MM.1S (cell line): ENCODE measurements around the gene MCM3.
A peak's percentile ranks its signal among the peaks of the same experiment; 100 is the strongest.

Experiments used
- DNase-seq: peaks from one replicate; pipeline ENCODE4 v3.0.0-alpha.2; 2015
- H2AFZ ChIP-seq: fragments of 300-600 bp; sonication (generic); 2 replicates; pipeline ENCODE4 v1.6.0; 2016; ENCODE audit warnings: antibody characterized with exemption, low read length
- H3F3A ChIP-seq: fragments of 300-600 bp; sonication (generic); 2 replicates; pipeline ENCODE4 v1.6.1; 2016; ENCODE audit warnings: mild to moderate bottlenecking, antibody characterized with exemption, low read length, moderate library complexity, mixed read lengths; ENCODE audit not compliant: insufficient read depth
- H3K27ac ChIP-seq: fragments of 300-600 bp; sonication (generic); 2 replicates; pipeline ENCODE4 v1.5.1; 2016; ENCODE audit warnings: mild to moderate bottlenecking, low read length
- H3K27me3 ChIP-seq: fragments of 300-600 bp; sonication (generic); replicated peaks from 2 replicates; pipeline ENCODE4 v1.6.0; 2016; ENCODE audit warnings: low read length; ENCODE audit not compliant: insufficient read depth
- H3K36me3 ChIP-seq: fragments of 300-600 bp; sonication (generic); replicated peaks from 2 replicates; pipeline ENCODE4 v1.6.1; 2016; ENCODE audit warnings: mild to moderate bottlenecking, low read length, mixed read lengths; ENCODE audit not compliant: insufficient read depth
- H3K4me1 ChIP-seq: fragments of 300-600 bp; sonication (generic); 2 replicates; pipeline ENCODE4 v1.6.1; 2016; ENCODE audit warnings: low read length, mixed read lengths
- H3K4me2 ChIP-seq: fragments of 300-600 bp; sonication (generic); 2 replicates; pipeline ENCODE4 v1.6.0; 2016; ENCODE audit warnings: low read depth, low read length
- H3K4me3 ChIP-seq: fragments of 300-600 bp; sonication (generic); 2 replicates; pipeline ENCODE4 v1.5.1; 2016; ENCODE audit warnings: low read length, mixed read lengths
- H3K79me2 ChIP-seq: fragments of 300-600 bp; sonication (generic); 2 replicates; pipeline ENCODE4 v1.6.1; 2016; ENCODE audit warnings: mixed run types, low read length, mixed read lengths
- H3K9ac ChIP-seq: fragments of 300-600 bp; sonication (generic); 2 replicates; pipeline ENCODE4 v1.6.1; 2016; ENCODE audit warnings: low read length, mixed read lengths
- H3K9me2 ChIP-seq: fragments of 300-600 bp; sonication (generic); replicated peaks from 2 replicates; pipeline ENCODE4 v1.6.1; 2016; ENCODE audit warnings: mild to moderate bottlenecking, low read length, mixed read lengths; ENCODE audit not compliant: insufficient read depth
- H3K9me3 ChIP-seq: fragments of 300-600 bp; sonication (generic); replicated peaks from 2 replicates; pipeline ENCODE4 v1.6.1; 2016; ENCODE audit warnings: mild to moderate bottlenecking, low read length, mixed read lengths; ENCODE audit not compliant: insufficient read depth
- H4K20me1 ChIP-seq: fragments of 300-600 bp; sonication (generic); 2 replicates; pipeline ENCODE4 v1.6.1; 2016; ENCODE audit warnings: mild to moderate bottlenecking, low read length, moderate library complexity, mixed read lengths; ENCODE audit not compliant: insufficient read depth
- CTCF ChIP-seq: fragments of 300-600 bp; sonication (generic); IDR thresholded peaks from 2 replicates; pipeline ENCODE4 v1.5.1; 2016; ENCODE audit warnings: antibody characterized with exemption, low read length, mixed read lengths
- EZH2 ChIP-seq: fragments of 300-600 bp; sonication (generic); optimal IDR thresholded peaks from 2 replicates; pipeline ENCODE3; 2017; ENCODE audit warnings: low read depth, mild to moderate bottlenecking, antibody characterized with exemption, low read length, mixed read lengths
- EZH2phosphoT487 ChIP-seq: fragments of 300-600 bp; sonication (generic); IDR thresholded peaks from 2 replicates; pipeline ENCODE4 v1.6.1; 2018; ENCODE audit warnings: antibody characterized with exemption, low read length

The MCM3 gene

DNA sequence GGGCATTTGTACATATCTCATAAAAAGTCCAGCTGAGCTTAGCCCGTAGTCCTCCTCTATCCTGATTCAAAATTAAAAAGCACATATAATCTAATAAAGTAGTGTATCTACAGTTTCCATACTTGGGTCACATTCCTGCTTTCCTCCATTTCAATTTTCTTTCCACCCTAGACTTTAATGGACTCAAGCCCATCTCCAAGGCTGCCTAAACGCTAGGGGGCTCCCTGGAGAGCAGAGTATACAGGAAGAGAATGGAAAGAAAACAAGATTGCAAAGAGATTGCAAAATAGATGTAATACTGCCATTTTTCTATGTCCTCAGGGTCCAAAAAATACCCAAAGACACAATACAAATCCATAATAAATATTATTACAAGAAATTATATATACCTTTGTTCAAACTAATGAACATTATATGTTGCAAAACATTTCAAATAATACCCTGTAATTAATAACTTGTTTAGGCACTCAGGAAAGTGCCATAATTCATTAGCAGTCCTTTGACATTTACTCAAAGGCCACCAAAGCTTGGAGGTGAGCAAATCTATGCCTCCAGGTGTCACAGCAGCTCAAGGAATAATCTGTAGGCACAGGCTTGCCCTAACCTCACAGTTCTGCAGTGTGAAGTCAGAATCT lies 2.4 kb upstream of the MCM3 start:
- no peak for TF ChIP-seq EZH2
- TF ChIP-seq CTCF: peak; percentile 62
- H3K36me3 ChIP-seq: no peaks in the 10 kb centered on the region; the same call in 1 of the 2 replicates
- H3K27ac ChIP-seq: no peak overlapping the region
- no peaks in the 10 kb centered on the region for H3K9me3 ChIP-seq
- H3F3A ChIP-seq: peaks cover 7% of the 10 kb centered on the region; the same call in 1 of the 2 replicates
- DNase-seq: peak; percentile 61
- peaks cover 21% of the 10 kb centered on the region for H3K4me1 ChIP-seq
- no peaks in the 10 kb centered on the region; the same call in 1 of the 2 replicates for H4K20me1 ChIP-seq
- peaks cover 26% of the 10 kb centered on the region for H3K79me2 ChIP-seq
- no peaks in the 10 kb centered on the region for H3K27me3 ChIP-seq
- H3K4me3 ChIP-seq: no peak overlapping the region
- H2AFZ ChIP-seq: no peak overlapping the region
- no peaks in the 10 kb centered on the region for H3K9me2 ChIP-seq
- H3K4me2 ChIP-seq: no peak overlapping the region
- no peak overlapping the region for H3K9ac ChIP-seq

- no peaks in the 10 kb centered on the region for H3K27me3 ChIP-seq
- H3F3A ChIP-seq: peaks cover 7% of the 10 kb centered on the region; the same call in 1 of the 2 replicates
- no peaks in the 10 kb centered on the region; the same call in 1 of the 2 replicates for H4K20me1 ChIP-seq
- H3K27ac ChIP-seq: peak overlapping the region; percentile 32; the same call in 1 of the 2 replicates
- peaks cover 41% of the 10 kb centered on the region for H3K79me2 ChIP-seq
- H3K4me2 ChIP-seq: peak overlapping the region; percentile 61
- peak; percentile 47 for DNase-seq
- H3K4me1 ChIP-seq: peaks cover 21% of the 10 kb centered on the region
- TF ChIP-seq EZH2 (no peak), CTCF (peak; percentile 35), EZH2phosphoT487 (no peak)
- H2AFZ ChIP-seq: peak overlapping the region; percentile 59
- peak overlapping the region; percentile 64 for H3K4me3 ChIP-seq
- H3K9ac ChIP-seq: peak overlapping the region; percentile 41; the same call in 1 of the 2 replicates
- H3K36me3 ChIP-seq: no peaks in the 10 kb centered on the region; the same call in 1 of the 2 replicates
- no peaks in the 10 kb centered on the region for H3K9me2 ChIP-seq
- no peaks in the 10 kb centered on the region for H3K9me3 ChIP-seq
These were observed 881 bp upstream of the MCM3 start for GRCh38 chr6:52285177-52286068.

DNA sequence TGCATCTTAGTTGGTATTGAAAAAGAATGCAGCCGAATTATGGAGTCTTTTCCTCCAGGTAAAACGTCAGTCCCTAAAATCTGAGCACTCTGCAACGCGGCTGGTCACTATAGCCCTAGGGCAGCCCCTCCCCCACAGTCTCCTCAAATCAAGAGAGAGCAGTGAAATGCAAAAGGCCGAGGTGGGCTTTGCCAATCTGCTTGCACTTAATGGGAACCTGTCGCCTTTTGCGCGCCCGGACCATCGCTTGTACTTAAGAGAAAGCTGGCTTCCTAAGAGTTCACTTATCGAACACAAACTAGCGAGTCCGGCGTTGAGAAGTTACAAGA lies 447 bp downstream of the MCM3 start:
- H3K9me2 ChIP-seq: no peaks in the 10 kb centered on the region
- H3F3A ChIP-seq: peaks cover 7% of the 10 kb centered on the region; the same call in 1 of the 2 replicates
- H3K4me3 ChIP-seq: peak overlapping the region; percentile 95
- peak overlapping the region; percentile 57 for H2AFZ ChIP-seq
- peaks cover 11% of the 10 kb centered on the region for H3K36me3 ChIP-seq
- TF ChIP-seq EZH2phosphoT487: no peak
- no peak for TF ChIP-seq CTCF
- peaks cover 3% of the 10 kb centered on the region; the same call in 1 of the 2 replicates for H4K20me1 ChIP-seq
- H3K4me2 ChIP-seq: peak overlapping the region; percentile 74
- peak; percentile 57 for DNase-seq
- peak overlapping the region; percentile 79 for H3K27ac ChIP-seq
- peaks cover 54% of the 10 kb centered on the region for H3K79me2 ChIP-seq
- H3K27me3 ChIP-seq: no peaks in the 10 kb centered on the region
- H3K9ac ChIP-seq: peak overlapping the region; percentile 91
- peaks cover 21% of the 10 kb centered on the region for H3K4me1 ChIP-seq
- no peaks in the 10 kb centered on the region for H3K9me3 ChIP-seq
